ENCODE data around the gene HNRNPA0.

The HNRNPA0 gene

GRCh38 chr5:137699336-137700281 is 54.6 kb downstream of the HNRNPA0 start:
- no peaks in the 10 kb centered on the region for H3K9me3 Mint-ChIP-seq
- no peak for DNase-seq (ENCODE audit: low spot score in 2 of 2)

GRCh38 chr5:137696481-137696880 is 57.7 kb downstream of the HNRNPA0 start:
- Mint-ChIP-seq H3K27me3 (no peaks in the 10 kb centered on the region), H3K27ac (no peak overlapping the region), H3K36me3 (peaks cover 11% of the 10 kb centered on the region), H3K9me3 (no peaks in the 10 kb centered on the region), H3K4me3 (no peak overlapping the region), H3K4me1 (peaks cover 10% of the 10 kb centered on the region)
- ATAC-seq (ENCODE audit: low read depth) (no peak), DNase-seq (ENCODE audit: low spot score in 2 of 2) (no peak)

More at GRCh38 chr5:137699336-137700281, 54.6 kb downstream of the HNRNPA0 start:
- H3K36me3 Mint-ChIP-seq: peaks cover 11% of the 10 kb centered on the region
- no peak for ATAC-seq (ENCODE audit: low read depth)
- H3K27ac Mint-ChIP-seq: no peak overlapping the region
- no peaks in the 10 kb centered on the region for H3K27me3 Mint-ChIP-seq
- peaks cover 10% of the 10 kb centered on the region for H3K4me1 Mint-ChIP-seq
- H3K4me3 Mint-ChIP-seq: no peak overlapping the region

- Mint-ChIP-seq H3K4me3 (no peak overlapping the region), H3K27me3 (no peaks in the 10 kb centered on the region), H3K27ac (no peak overlapping the region), H3K4me1 (peaks cover 10% of the 10 kb centered on the region), H3K9me3 (no peaks in the 10 kb centered on the region), H3K36me3 (peaks cover 11% of the 10 kb centered on the region)
- ATAC-seq (ENCODE audit: low read depth): peak; percentile 54
- no peak for DNase-seq (ENCODE audit: low spot score in 2 of 2)
Observed at GRCh38 chr5:137695651-137696428, 58.3 kb downstream of the HNRNPA0 start.
